Left ventricle myocardium inferior (tissue), 1 donor: ENCODE measurements around the gene UROC1. TPM values are rescaled to one million over a fixed set of nuclear protein-coding genes. Genes with fewer than 3 reads are reported as not detected.

ENCODE experiments used
- DNase-seq: peaks from one replicate; pipeline ENCODE4 v3.0.0-alpha.2; 2020
- H3K27ac ChIP-seq: fragments of 200-600 bp; replicated peaks from 2 replicates; pipeline ENCODE4 v1.8.0; 2021
- H3K27me3 ChIP-seq: fragments of 200-600 bp; 2 replicates; pipeline ENCODE4 v1.8.0; 2021; ENCODE audit warnings: low read depth
- H3K36me3 ChIP-seq: fragments of 200-600 bp; 2 replicates; pipeline ENCODE4 v1.8.0; 2021
- H3K4me1 ChIP-seq: fragments of 200-600 bp; 2 replicates; pipeline ENCODE4 v1.8.0; 2021
- H3K4me3 ChIP-seq: fragments of 200-600 bp; 2 replicates; pipeline ENCODE4 v1.8.0; 2021; ENCODE audit warnings: mild to moderate bottlenecking, moderate library complexity
- H3K9me3 ChIP-seq: fragments of 200-600 bp; replicated peaks from 2 replicates; pipeline ENCODE4 v1.8.0; 2021
- CTCF ChIP-seq: fragments of 200-600 bp; IDR thresholded peaks from 2 replicates; pipeline ENCODE4 v1.8.0; 2021; ENCODE audit warnings: antibody characterized with exemption, mild to moderate bottlenecking, borderline replicate concordance
- intact Hi-C: fragments of 100-400 bp; cut with micrococcal nuclease; formaldehyde crosslinking; loops from one replicate; pipeline ENCODE4 v1.11.0; 2022
- total RNA-seq: library from RNA; stranded (reverse); fragmentation: NEBNext Ultra II Directional; extraction: Animal tissue kit (Norgen Biotek cat#: 25700); gene quantifications from one replicate; pipeline ENCODE4 v1.2.1, GENCODE V29; 2021
- donor health status: DM: no; HTN: yes; CAD: no; lungs with severe emphysema.

The UROC1 gene
- total RNA-seq, 1 donor from 2014 or later: not detected

GRCh38 chr3:126494204-126494969 lies 23.2 kb downstream of the UROC1 start:
- Histone ChIP-seq H3K36me3 (no peaks in the 10 kb centered on the region), H3K4me1 (no peaks in the 10 kb centered on the region), H3K27me3 (peaks cover 8% of the 10 kb centered on the region), H3K4me3 (no peak overlapping the region), H3K27ac (no peak overlapping the region), H3K9me3 (no peaks in the 10 kb centered on the region)
- TF ChIP-seq CTCF: no peak
- intact Hi-C loops: no loop called here
- DNase-seq: no peak

GRCh38 chr3:126493739-126494138 lies 23.8 kb downstream of the UROC1 start:
- DNase-seq: no peak
- H3K27ac ChIP-seq: no peak overlapping the region
- intact Hi-C loops: no loop called here
- no peak overlapping the region for H3K4me3 ChIP-seq
- no peaks in the 10 kb centered on the region for H3K36me3 ChIP-seq
- peaks cover 8% of the 10 kb centered on the region for H3K27me3 ChIP-seq
- no peaks in the 10 kb centered on the region for H3K4me1 ChIP-seq
- H3K9me3 ChIP-seq: no peaks in the 10 kb centered on the region
- TF ChIP-seq CTCF: no peak

GRCh38 chr3:126493051-126493450 lies 24.5 kb downstream of the UROC1 start:
- H3K27me3 ChIP-seq: peaks cover 8% of the 10 kb centered on the region
- no peaks in the 10 kb centered on the region for H3K9me3 ChIP-seq
- H3K4me1 ChIP-seq: no peaks in the 10 kb centered on the region
- no peak overlapping the region for H3K27ac ChIP-seq
- intact Hi-C loops: no loop called here
- H3K36me3 ChIP-seq: no peaks in the 10 kb centered on the region
- no peak overlapping the region for H3K4me3 ChIP-seq
- TF ChIP-seq CTCF: no peak
- DNase-seq: no peak

- no peak for TF ChIP-seq CTCF
- no peak for DNase-seq
- no peak overlapping the region for H3K27ac ChIP-seq
- H3K4me1 ChIP-seq: peaks cover 9% of the 10 kb centered on the region
- no peaks in the 10 kb centered on the region for H3K27me3 ChIP-seq
- H3K36me3 ChIP-seq: no peaks in the 10 kb centered on the region
- H3K9me3 ChIP-seq: no peaks in the 10 kb centered on the region
- intact Hi-C loops: no loop called here
- H3K4me3 ChIP-seq: no peak overlapping the region
Observed at GRCh38 chr3:126491221-126492013, 26.2 kb downstream of the UROC1 start.

- intact Hi-C loops: no loop called here
- no peak for DNase-seq
- H3K27ac ChIP-seq: no peak overlapping the region
- H3K27me3 ChIP-seq: no peaks in the 10 kb centered on the region
- no peaks in the 10 kb centered on the region for H3K9me3 ChIP-seq
- H3K4me3 ChIP-seq: no peak overlapping the region
- H3K4me1 ChIP-seq: peaks cover 9% of the 10 kb centered on the region
- H3K36me3 ChIP-seq: no peaks in the 10 kb centered on the region
- TF ChIP-seq CTCF: no peak
Observed at GRCh38 chr3:126490619-126491018, 27.0 kb downstream of the UROC1 start.
